ENCODE results near the gene CLEC16A. TPM values are rescaled to one million over a fixed set of nuclear protein-coding genes. Genes with fewer than 3 reads are reported as not detected.
A peak's percentile ranks its signal among the peaks of the same experiment; 100 is the strongest.

The CLEC16A gene
- total and polyA plus RNA-seq, 9 donors: 11.5 to 18.3 (median 14.9) TPM

- Histone ChIP-seq H3K36me3 (ENCODE audit: control insufficient read depth, insufficient read depth, low read length) (no peaks in the 10 kb centered on the region), H3K27me3 (ENCODE audit: control insufficient read depth, insufficient read depth, low read length) (no peaks in the 10 kb centered on the region), H3K9me3 (replicated peaks; ENCODE audit: control insufficient read depth, low read depth, low read length) (no peaks in the 10 kb centered on the region), H3K27ac (ENCODE audit: low read length) (no peak overlapping the region), H3K4me3 (ENCODE audit: low read length) (no peak overlapping the region), H3K4me1 (ENCODE audit: control insufficient read depth, insufficient read depth, low read length) (peaks cover 19% of the 10 kb centered on the region)
- DNase-seq: no peak
- 70% methylated on average over 7 of the region's 9 CpGs for WGBS (ENCODE audit: insufficient coverage)
Measured at GRCh38 chr16:11151156-11151884, 207.0 kb downstream of the CLEC16A start.

GRCh38 chr16:11151885-11152629 is 207.7 kb downstream of the CLEC16A start:
- Histone ChIP-seq H3K27ac (ENCODE audit: low read length) (no peak overlapping the region), H3K4me1 (ENCODE audit: control insufficient read depth, insufficient read depth, low read length) (peaks cover 18% of the 10 kb centered on the region), H3K4me3 (ENCODE audit: low read length) (no peak overlapping the region), H3K36me3 (ENCODE audit: control insufficient read depth, insufficient read depth, low read length) (no peaks in the 10 kb centered on the region), H3K9me3 (replicated peaks; ENCODE audit: control insufficient read depth, low read depth, low read length) (no peaks in the 10 kb centered on the region), H3K27me3 (ENCODE audit: control insufficient read depth, insufficient read depth, low read length) (no peaks in the 10 kb centered on the region)
- no peak for DNase-seq
- whole genome bisulfite sequencing (ENCODE audit: insufficient coverage): 53% methylated on average over 10 of the region's 12 CpGs

GRCh38 chr16:11152677-11153331 is 208.4 kb downstream of the CLEC16A start:
- H3K9me3 ChIP-seq (replicated peaks; ENCODE audit: control insufficient read depth, low read depth, low read length): no peaks in the 10 kb centered on the region
- peaks cover 17% of the 10 kb centered on the region for H3K4me1 ChIP-seq (ENCODE audit: control insufficient read depth, insufficient read depth, low read length)
- H3K27me3 ChIP-seq (ENCODE audit: control insufficient read depth, insufficient read depth, low read length): no peaks in the 10 kb centered on the region
- 80% methylated on average over 7 of the region's 17 CpGs for WGBS (ENCODE audit: insufficient coverage)
- no peak overlapping the region for H3K4me3 ChIP-seq (ENCODE audit: low read length)
- H3K36me3 ChIP-seq (ENCODE audit: control insufficient read depth, insufficient read depth, low read length): no peaks in the 10 kb centered on the region
- H3K27ac ChIP-seq (ENCODE audit: low read length): no peak overlapping the region
- DNase-seq: no peak

- WGBS (ENCODE audit: insufficient coverage): 83% methylated on average over 9 of the region's 13 CpGs
- H3K36me3 ChIP-seq (ENCODE audit: control insufficient read depth, insufficient read depth, low read length): no peaks in the 10 kb centered on the region
- no peak for DNase-seq
- no peaks in the 10 kb centered on the region for H3K9me3 ChIP-seq (replicated peaks; ENCODE audit: control insufficient read depth, low read depth, low read length)
- no peak overlapping the region for H3K4me3 ChIP-seq (ENCODE audit: low read length)
- H3K27ac ChIP-seq (ENCODE audit: low read length): no peak overlapping the region
- H3K4me1 ChIP-seq (ENCODE audit: control insufficient read depth, insufficient read depth, low read length): peaks cover 17% of the 10 kb centered on the region
- no peaks in the 10 kb centered on the region for H3K27me3 ChIP-seq (ENCODE audit: control insufficient read depth, insufficient read depth, low read length)
Measured at GRCh38 chr16:11155284-11155806, 211.0 kb downstream of the CLEC16A start.

GRCh38 chr16:11156401-11156800 is 212.0 kb downstream of the CLEC16A start:
- Histone ChIP-seq H3K27me3 (ENCODE audit: control insufficient read depth, insufficient read depth, low read length) (no peaks in the 10 kb centered on the region), H3K36me3 (ENCODE audit: control insufficient read depth, insufficient read depth, low read length) (no peaks in the 10 kb centered on the region), H3K9me3 (replicated peaks; ENCODE audit: control insufficient read depth, low read depth, low read length) (no peaks in the 10 kb centered on the region), H3K27ac (ENCODE audit: low read length) (no peak overlapping the region), H3K4me1 (ENCODE audit: control insufficient read depth, insufficient read depth, low read length) (peaks cover 16% of the 10 kb centered on the region), H3K4me3 (ENCODE audit: low read length) (no peak overlapping the region)
- WGBS (ENCODE audit: insufficient coverage): 67% methylated on average over 8 of the region's 9 CpGs
- DNase-seq: no peak

- no peak for DNase-seq
- Histone ChIP-seq H3K4me1 (ENCODE audit: control insufficient read depth, insufficient read depth, low read length) (peaks cover 16% of the 10 kb centered on the region), H3K36me3 (ENCODE audit: control insufficient read depth, insufficient read depth, low read length) (no peaks in the 10 kb centered on the region), H3K9me3 (replicated peaks; ENCODE audit: control insufficient read depth, low read depth, low read length) (no peaks in the 10 kb centered on the region), H3K27me3 (ENCODE audit: control insufficient read depth, insufficient read depth, low read length) (no peaks in the 10 kb centered on the region), H3K27ac (ENCODE audit: low read length) (no peak overlapping the region), H3K4me3 (ENCODE audit: low read length) (no peak overlapping the region)
- 77% methylated on average over 7 of the region's 7 CpGs for WGBS (ENCODE audit: insufficient coverage)
Measured at GRCh38 chr16:11157143-11157542, 212.8 kb downstream of the CLEC16A start.

GRCh38 chr16:11158018-11158417 is 213.7 kb downstream of the CLEC16A start:
- Histone ChIP-seq H3K36me3 (ENCODE audit: control insufficient read depth, insufficient read depth, low read length) (no peaks in the 10 kb centered on the region), H3K27me3 (ENCODE audit: control insufficient read depth, insufficient read depth, low read length) (no peaks in the 10 kb centered on the region), H3K9me3 (replicated peaks; ENCODE audit: control insufficient read depth, low read depth, low read length) (no peaks in the 10 kb centered on the region), H3K27ac (ENCODE audit: low read length) (no peak overlapping the region), H3K4me1 (ENCODE audit: control insufficient read depth, insufficient read depth, low read length) (peaks cover 11% of the 10 kb centered on the region), H3K4me3 (ENCODE audit: low read length) (no peak overlapping the region)
- WGBS (ENCODE audit: insufficient coverage): 78% methylated on average over 8 of the region's 12 CpGs
- no peak for DNase-seq

GRCh38 chr16:11159282-11159681 is 214.9 kb downstream of the CLEC16A start:
- H3K4me1 ChIP-seq (ENCODE audit: control insufficient read depth, insufficient read depth, low read length): peaks cover 17% of the 10 kb centered on the region
- no peaks in the 10 kb centered on the region for H3K36me3 ChIP-seq (ENCODE audit: control insufficient read depth, insufficient read depth, low read length)
- WGBS (ENCODE audit: insufficient coverage): no CpG with 5 or more reads among the region's 4 CpGs
- no peak overlapping the region for H3K4me3 ChIP-seq (ENCODE audit: low read length)
- H3K27ac ChIP-seq (ENCODE audit: low read length): no peak overlapping the region
- DNase-seq: no peak
- H3K27me3 ChIP-seq (ENCODE audit: control insufficient read depth, insufficient read depth, low read length): no peaks in the 10 kb centered on the region
- H3K9me3 ChIP-seq (replicated peaks; ENCODE audit: control insufficient read depth, low read depth, low read length): no peaks in the 10 kb centered on the region

- WGBS (ENCODE audit: insufficient coverage): no CpG with 5 or more reads among the region's 4 CpGs
- Histone ChIP-seq H3K27me3 (ENCODE audit: control insufficient read depth, insufficient read depth, low read length) (no peaks in the 10 kb centered on the region), H3K9me3 (replicated peaks; ENCODE audit: control insufficient read depth, low read depth, low read length) (no peaks in the 10 kb centered on the region), H3K27ac (ENCODE audit: low read length) (no peak overlapping the region), H3K4me3 (ENCODE audit: low read length) (no peak overlapping the region), H3K36me3 (ENCODE audit: control insufficient read depth, insufficient read depth, low read length) (no peaks in the 10 kb centered on the region), H3K4me1 (ENCODE audit: control insufficient read depth, insufficient read depth, low read length) (peaks cover 19% of the 10 kb centered on the region)
- no peak for DNase-seq
Measured at GRCh38 chr16:11160676-11161115, 216.3 kb downstream of the CLEC16A start.

- 75% methylated on average over 2 of the region's 6 CpGs for WGBS (ENCODE audit: insufficient coverage)
Measured at GRCh38 chr16:11161439-11161838, 217.1 kb downstream of the CLEC16A start.

More at GRCh38 chr16:11161439-11161838, 217.1 kb downstream of the CLEC16A start:
- Histone ChIP-seq H3K36me3 (ENCODE audit: control insufficient read depth, insufficient read depth, low read length) (no peaks in the 10 kb centered on the region), H3K27me3 (ENCODE audit: control insufficient read depth, insufficient read depth, low read length) (no peaks in the 10 kb centered on the region), H3K4me1 (ENCODE audit: control insufficient read depth, insufficient read depth, low read length) (peaks cover 19% of the 10 kb centered on the region), H3K27ac (ENCODE audit: low read length) (peak overlapping the region; percentile 65), H3K4me3 (ENCODE audit: low read length) (no peak overlapping the region), H3K9me3 (replicated peaks; ENCODE audit: control insufficient read depth, low read depth, low read length) (no peaks in the 10 kb centered on the region)
- no peak for DNase-seq

Data from muscle of leg (tissue), 11 donors.